GM18861 (cell line): ENCODE results near the gene AGAP1.

ENCODE experiments used
- ATAC-seq: cut with Tn5 transposase; IDR thresholded peaks from one replicate; pipeline ENCODE4 v1.9.1; 2021; ENCODE audit not compliant: unreplicated experiment

The AGAP1 gene

DNA sequence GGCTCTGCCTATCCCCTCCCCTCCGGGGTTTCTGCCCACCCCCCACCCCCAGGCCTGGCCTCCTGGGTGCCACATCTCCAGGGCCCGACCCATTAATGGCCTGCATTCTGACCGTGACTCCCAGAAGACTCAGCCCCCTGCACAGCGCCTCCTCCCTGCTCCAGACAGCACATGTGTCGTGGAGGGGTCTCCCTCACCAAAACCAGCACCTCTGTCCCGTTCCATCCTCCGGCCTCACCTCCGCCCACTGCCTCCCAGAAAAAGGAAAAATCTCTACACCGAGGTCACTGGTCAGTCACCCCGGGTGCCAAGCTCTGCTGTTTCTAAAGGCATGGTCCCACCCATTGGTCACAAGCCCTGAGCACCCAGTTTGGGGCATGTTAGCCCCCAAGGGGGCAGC, 609.1 kb downstream of the AGAP1 start:
- ATAC-seq = no peak

DNA sequence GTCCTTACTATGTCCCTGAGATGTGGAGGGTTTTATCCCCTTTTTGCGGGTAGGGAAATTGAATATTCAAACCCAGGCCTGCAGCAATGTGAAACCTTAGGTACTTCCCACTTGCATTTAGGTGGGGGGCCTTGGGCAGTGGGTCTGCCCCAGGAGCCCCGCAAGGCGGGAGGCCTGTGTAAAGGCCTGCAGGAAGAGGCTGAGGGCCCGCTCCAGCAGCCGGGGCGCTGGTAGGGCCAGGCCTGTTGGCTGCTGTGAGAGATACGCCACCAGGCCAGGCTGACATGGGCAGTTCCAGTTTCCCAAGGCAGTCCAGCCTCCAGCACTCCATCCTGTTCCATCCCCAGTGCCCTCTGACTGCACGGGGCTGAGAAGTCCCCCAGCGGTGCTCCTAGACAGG, 610.1 kb downstream of the AGAP1 start:
- ATAC-seq = no peak

GRCh38 chr2:236105955-236106607, 612.2 kb downstream of the AGAP1 start:
- ATAC-seq = no peak

DNA sequence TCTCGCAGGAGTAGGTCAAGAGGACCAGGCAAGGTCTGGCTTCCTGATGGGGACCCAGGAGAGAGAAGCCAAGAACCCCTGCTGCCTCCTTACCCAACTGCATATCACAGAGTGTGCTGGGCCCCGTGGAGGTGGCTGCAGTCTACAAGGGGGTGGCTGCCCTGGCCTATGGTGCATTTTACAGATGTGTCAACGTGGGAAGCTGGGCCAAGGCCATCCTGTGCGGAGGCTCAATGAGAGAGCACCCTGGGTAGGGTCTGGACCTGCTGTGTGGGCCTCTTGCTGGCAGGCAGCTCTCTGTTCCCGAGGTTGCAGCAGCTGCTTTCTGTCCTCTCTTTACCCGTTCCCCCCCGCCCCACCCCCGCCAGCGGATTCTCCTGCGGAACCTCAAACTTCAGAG, 612.9 kb downstream of the AGAP1 start:
- no peak for ATAC-seq

DNA sequence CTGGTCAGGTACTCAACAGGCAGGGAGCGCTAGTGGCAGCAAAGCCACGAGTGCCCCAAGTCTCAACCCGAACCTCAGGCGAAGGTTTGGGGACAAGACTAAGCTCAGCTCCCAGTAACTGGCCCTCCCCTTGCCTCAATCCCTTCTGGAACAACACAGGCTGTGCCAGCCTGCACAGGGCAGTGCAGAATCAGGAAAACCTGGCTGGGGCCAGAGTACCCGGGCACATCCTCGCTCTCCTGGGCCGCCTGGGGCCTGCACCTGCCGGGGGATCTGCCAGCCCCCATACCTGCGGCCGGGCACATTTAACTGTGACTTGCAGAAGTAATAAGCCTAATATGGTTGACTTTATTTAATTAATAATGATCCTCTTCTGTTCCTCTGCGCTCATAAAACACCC, 613.7 kb downstream of the AGAP1 start:
- no peak for ATAC-seq

GRCh38 chr2:236107942-236108625, 614.2 kb downstream of the AGAP1 start:
- ATAC-seq = no peak

GRCh38 chr2:236109061-236109460, 615.2 kb downstream of the AGAP1 start:
- no peak for ATAC-seq

DNA sequence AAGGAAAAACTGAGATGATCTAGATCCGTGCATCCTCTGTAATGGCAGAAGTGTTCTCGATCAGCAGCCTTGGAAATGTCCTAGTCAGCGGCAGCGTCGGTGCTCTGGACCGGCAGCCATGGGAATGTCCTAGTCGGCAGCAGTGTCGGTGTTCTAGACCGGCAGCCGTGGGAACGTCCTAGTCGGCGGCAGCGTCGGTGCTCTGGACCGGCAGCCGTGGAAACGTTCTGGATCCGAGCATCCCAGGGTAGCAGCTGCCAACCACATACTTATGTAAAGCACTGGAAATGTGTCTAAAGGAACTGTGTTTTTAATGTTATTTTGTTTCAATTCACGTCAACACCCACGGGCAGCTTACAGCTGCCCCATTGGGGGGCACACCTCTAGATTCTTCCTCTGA, 615.6 kb downstream of the AGAP1 start:
- ATAC-seq = no peak

GRCh38 chr2:236112466-236112865, 618.6 kb downstream of the AGAP1 start:
- ATAC-seq = no peak

GRCh38 chr2:236113425-236113824, 619.6 kb downstream of the AGAP1 start:
- no peak for ATAC-seq

GRCh38 chr2:236113948-236114347, 620.1 kb downstream of the AGAP1 start:
- no peak for ATAC-seq

- ATAC-seq = no peak
Measured at GRCh38 chr2:236114959-236115358, 621.1 kb downstream of the AGAP1 start.

GRCh38 chr2:236117401-236117800, 623.6 kb downstream of the AGAP1 start:
- ATAC-seq = no peak

DNA sequence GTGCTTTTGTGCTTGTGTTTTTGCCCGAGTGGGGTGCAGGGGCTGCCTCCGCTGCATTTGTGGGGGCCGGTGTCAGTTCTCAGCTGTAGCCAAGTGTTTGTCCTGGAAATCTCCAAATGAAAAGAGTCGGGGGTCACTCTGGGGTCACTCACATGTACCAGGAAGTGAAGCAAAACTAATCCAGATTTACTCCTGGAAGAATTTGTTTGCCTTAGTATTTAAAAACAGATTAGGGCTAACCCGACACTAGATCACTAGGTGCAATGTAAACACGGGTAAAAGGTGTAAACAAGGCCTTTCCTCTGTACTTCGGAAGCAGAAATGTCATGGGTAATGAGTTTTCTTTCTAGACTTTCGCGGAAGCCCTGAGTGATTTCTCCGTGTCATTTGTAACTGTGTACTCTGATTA, 624.0 kb downstream of the AGAP1 start:
- no peak for ATAC-seq

- ATAC-seq = no peak
Measured at GRCh38 chr2:236119003-236119402, 625.2 kb downstream of the AGAP1 start.

DNA sequence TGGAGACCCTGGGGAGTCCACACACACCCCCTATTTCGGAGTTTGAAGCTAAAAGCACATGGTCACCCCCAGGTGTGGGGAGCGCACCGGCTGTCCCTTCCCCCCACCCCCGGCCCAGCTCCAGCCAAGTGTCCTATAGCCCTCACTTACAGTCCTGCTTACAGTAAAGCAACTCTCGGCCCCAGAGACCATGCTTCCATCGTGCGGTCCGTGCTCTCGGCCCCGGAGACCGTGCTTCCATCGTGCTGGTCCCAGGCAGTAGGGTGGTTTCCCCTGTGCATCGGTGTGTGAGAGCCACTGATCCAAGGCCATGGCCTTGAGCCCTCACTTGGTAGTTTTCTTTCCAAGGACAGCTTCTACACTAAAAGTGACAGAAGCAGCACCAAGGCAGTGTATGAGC, 625.6 kb downstream of the AGAP1 start:
- ATAC-seq = no peak

DNA sequence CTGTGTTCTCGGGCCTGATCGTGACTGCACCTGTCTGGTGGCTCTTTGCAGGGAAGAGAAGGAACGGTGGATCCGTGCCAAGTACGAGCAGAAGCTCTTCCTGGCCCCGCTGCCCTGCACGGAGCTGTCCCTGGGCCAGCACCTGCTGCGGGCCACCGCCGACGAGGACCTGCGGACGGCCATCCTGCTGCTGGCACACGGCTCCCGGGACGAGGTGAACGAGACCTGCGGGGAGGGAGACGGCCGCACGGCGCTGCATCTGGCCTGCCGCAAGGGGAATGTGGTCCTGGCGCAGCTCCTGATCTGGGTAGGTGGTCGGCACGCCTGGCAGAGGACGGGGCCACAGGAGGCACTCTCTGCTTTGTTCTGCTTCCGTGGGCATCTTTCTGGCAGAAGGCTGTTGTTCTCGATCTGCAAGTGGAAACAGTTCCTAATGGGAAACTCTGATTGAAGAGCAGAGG, 626.3 kb downstream of the AGAP1 start:
- no peak for ATAC-seq

- no peak for ATAC-seq
Measured at GRCh38 chr2:236120829-236121228, 627.0 kb downstream of the AGAP1 start.

- ATAC-seq = no peak
Measured at GRCh38 chr2:236121546-236121945, 627.7 kb downstream of the AGAP1 start.

DNA sequence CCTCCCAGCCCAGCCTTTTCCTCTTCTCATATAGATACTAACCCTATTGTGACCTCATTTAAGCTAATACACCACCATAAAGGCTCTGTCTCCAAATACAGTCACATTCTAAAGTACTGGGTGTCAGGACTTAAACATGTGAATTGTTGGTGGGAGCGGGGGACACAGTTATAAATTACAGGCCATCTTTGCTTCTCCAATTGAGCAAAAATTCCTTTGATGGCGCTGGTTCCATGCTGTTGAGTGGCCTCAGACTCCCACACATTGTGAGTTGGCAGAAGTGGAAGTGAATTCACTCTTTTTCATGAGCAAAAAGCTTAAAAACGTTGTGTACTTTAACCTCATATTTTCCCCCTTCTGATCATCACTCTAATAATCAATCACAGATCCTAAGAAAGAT, 628.4 kb downstream of the AGAP1 start:
- no peak for ATAC-seq

DNA sequence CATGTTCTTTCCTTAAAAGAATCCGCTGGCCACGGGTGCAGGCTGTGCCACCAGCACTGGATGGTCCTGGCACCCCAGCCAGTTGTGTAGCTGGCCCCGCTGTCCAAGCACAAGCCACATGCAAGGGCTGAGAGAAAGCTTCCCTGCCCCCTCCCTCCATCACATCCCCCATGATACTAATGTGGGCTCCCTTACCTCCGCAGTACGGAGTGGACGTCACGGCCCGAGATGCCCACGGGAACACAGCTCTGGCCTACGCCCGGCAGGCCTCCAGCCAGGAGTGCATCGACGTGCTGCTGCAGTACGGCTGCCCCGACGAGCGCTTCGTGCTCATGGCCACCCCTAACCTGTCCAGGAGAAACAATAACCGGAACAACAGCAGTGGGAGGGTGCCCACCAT, 629.9 kb downstream of the AGAP1 start:
- ATAC-seq = no peak

DNA sequence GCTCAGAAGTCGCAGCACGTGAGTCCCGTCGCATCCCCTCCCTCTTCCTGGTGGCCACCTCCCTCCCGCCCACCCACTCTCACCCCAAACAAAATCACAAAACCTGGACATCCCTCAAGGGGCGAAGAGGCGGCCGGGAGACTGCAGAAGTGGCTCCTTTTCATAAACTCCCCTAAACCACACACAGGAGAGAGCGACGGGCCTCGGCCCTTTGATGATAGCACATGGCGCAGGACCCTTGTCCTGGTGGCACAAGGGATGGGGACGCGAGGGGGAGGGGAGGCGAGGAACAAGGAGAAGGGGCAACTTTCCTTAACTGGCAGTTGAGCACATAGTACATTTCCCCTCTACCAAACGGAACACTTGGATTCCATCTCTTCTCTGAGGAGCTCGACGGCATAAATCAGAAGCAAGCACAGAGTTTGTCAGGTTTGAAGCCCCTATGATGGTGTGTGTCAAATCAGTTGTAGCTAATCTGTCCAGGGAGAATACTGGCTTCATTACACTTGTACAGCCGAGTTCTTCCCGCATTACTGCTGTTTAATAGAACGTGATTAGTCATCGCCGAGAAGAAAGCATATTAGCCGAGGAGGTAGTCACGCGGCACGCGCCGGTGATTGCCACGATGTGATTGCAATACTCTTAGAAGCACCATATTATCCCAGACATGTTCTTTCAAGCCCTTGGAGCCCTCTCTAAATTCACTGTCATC, 630.5 kb downstream of the AGAP1 start:
- ATAC-seq = no peak
